ENCODE measurements around the gene PIBF1.

GRCh38 chr13:72998012-72998411, 216.1 kb downstream of the PIBF1 start:
- TF ChIP-seq POLR2AphosphoS5 (IDR thresholded peaks at IDR 0.05; ENCODE audit: insufficient read depth in 1 of 2, low read depth in 1 of 2) (no peak), CTCF (IDR thresholded peaks at IDR 0.05) (no peak)

Measured in vagina (tissue), 2 donors.